Esophagus squamous epithelium (tissue), 4 donors: Measurements from ENCODE around the gene KRT77.
"Not testable (repeated sequence)": the region's sequence is repeated elsewhere in the genome, so short reads cannot be mapped to it uniquely, and the experiment has no call there.

Experiments used
- POLR2A ChIP-seq, 4 donors: fragments of 450-650 bp; IDR thresholded peaks; one replicate each; pipeline ENCODE4 v1.6.1; 2017; ENCODE audit warnings: antibody characterized with exemption in 4 of 4, mild to moderate bottlenecking in 4 of 4, moderate library complexity in 3 of 4
- TF ChIP-seq, protein P1 (sequence below), 6 experiments: fragments of 450-650 bp in 4 of 6; fragments of 200-600 bp in 2 of 6; sonication (generic) in 2 of 6; IDR thresholded peaks; one replicate each; pipeline ENCODE4 v1.5.1; 2016 to 2019; ENCODE audit warnings: antibody characterized with exemption in 6 of 6, mild to moderate bottlenecking in 4 of 6, moderate library complexity in 4 of 6

DNA sequence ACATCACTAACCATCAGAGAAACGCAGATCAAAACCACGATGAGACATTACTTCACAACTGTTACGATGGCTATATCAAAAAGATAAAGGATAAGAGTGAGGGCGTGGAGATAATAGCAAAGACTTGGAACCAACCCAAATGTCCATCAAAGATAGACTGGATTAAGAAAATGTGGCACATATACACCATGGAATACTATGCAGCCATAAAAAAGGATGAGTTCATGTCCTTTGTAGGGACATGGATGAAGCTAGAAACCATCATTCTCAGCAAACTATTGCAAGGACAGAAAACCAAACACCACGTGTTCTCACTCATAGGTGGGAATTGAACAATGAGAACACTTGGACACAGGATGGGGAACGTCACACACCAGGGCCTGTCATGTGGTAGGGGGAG is 8.8 kb upstream of the KRT77 start:
- TF ChIP-seq, protein P1, sequence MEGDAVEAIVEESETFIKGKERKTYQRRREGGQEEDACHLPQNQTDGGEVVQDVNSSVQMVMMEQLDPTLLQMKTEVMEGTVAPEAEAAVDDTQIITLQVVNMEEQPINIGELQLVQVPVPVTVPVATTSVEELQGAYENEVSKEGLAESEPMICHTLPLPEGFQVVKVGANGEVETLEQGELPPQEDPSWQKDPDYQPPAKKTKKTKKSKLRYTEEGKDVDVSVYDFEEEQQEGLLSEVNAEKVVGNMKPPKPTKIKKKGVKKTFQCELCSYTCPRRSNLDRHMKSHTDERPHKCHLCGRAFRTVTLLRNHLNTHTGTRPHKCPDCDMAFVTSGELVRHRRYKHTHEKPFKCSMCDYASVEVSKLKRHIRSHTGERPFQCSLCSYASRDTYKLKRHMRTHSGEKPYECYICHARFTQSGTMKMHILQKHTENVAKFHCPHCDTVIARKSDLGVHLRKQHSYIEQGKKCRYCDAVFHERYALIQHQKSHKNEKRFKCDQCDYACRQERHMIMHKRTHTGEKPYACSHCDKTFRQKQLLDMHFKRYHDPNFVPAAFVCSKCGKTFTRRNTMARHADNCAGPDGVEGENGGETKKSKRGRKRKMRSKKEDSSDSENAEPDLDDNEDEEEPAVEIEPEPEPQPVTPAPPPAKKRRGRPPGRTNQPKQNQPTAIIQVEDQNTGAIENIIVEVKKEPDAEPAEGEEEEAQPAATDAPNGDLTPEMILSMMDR (IDR thresholded peaks at IDR 0.05) = not testable (repeated sequence)
- TF ChIP-seq POLR2A (IDR thresholded peaks at IDR 0.05) = not testable (repeated sequence)
